OCI-LY1 (cell line): Measurements from ENCODE around the gene TXNL4B.
"Not testable (repeated sequence)": the region's sequence is repeated elsewhere in the genome, so short reads cannot be mapped to it uniquely, and the experiment has no call there.

Experiments used
- CTCF ChIP-seq: fragments of 200-600 bp; sonication (generic), shearing (Covaris generic); IDR thresholded peaks from 2 replicates; pipeline ENCODE4 v1.5.1; 2017; ENCODE audit warnings: mild to moderate bottlenecking, antibody characterized with exemption, low read length, moderate library complexity, mixed read lengths
- EZH2 ChIP-seq: fragments of 200-600 bp; sonication (generic), shearing (Covaris generic); IDR thresholded peaks from 2 replicates; pipeline ENCODE4 v1.8.0; 2017; ENCODE audit warnings: borderline replicate concordance, mixed run types, mild to moderate bottlenecking, antibody characterized with exemption, low read length, moderate library complexity, mixed read lengths

GRCh38 chr16:72059060-72059459, 34.4 kb downstream of the TXNL4B start:
- TF ChIP-seq CTCF, EZH2: not testable (repeated sequence)
